ENCODE data around the gene RAB28. TPM values are rescaled to one million over a fixed set of nuclear protein-coding genes. Genes with fewer than 3 reads are reported as not detected.

The RAB28 gene
- total and polyA plus RNA-seq, 9 of the 15 experiments (the other 6 are each of a cell fraction or from before 2014, with no cell fraction given), result 6.7 to 40.4 (median 23.0) TPM

- no peak for TF ChIP-seq ARID4B (CRISPR knock-in tag; IDR thresholded peaks at IDR 0.05)
- no peak for TF ChIP-seq TFAM (CRISPR knock-in tag; conservative IDR thresholded peaks at IDR 0.05)
- TF ChIP-seq ETV6 (IDR thresholded peaks at IDR 0.05; ENCODE audit: borderline replicate concordance in 1 of 2, low read depth in 2 of 2, low read length in 1 of 2), result no peak
- TF ChIP-seq ETV6 (CRISPR knock-in tag; IDR thresholded peaks at IDR 0.05; ENCODE audit: borderline replicate concordance), result no peak
- TF ChIP-seq ETV1 (tag; conservative IDR thresholded peaks at IDR 0.05; ENCODE audit: low read depth), result no peak
- 0 out of 2 replicates have a peak, but pooled peaks have one; percentile 17 for TF ChIP-seq NCOR1 (IDR thresholded peaks at IDR 0.05)
- TF ChIP-seq MCM2 (IDR thresholded peaks at IDR 0.05; ENCODE audit: low read depth), result no peak
- TF ChIP-seq TSC22D4 (tag; IDR thresholded peaks at IDR 0.05), result no peak
- TF ChIP-seq PPARD (CRISPR knock-in tag; IDR thresholded peaks at IDR 0.05), result no peak
- no peak; the same call in 1 of the 2 replicates for TF ChIP-seq SOX6 (IDR thresholded peaks at IDR 0.05)
- no peak for TF ChIP-seq SMAD1 (IDR thresholded peaks at IDR 0.05; ENCODE audit: low read depth, low read length, partially characterized antibody)
- peak; percentile 27; the same call in 1 of the 2 replicates for TF ChIP-seq REST (IDR thresholded peaks at IDR 0.05; ENCODE audit: borderline replicate concordance)
- TF ChIP-seq REST (CRISPR knock-in tag; IDR thresholded peaks at IDR 0.05; ENCODE audit: low read depth), result no peak
- no peak for TF ChIP-seq MNT (conservative IDR thresholded peaks at IDR 0.05)
Measured at GRCh38 chr4:13525606-13526281, 41.6 kb upstream of the RAB28 start (continued).
